NCI-H2029 (cell line): ENCODE data around the gene TIMM8A.
"Not testable (repeated sequence)": the region's sequence is repeated elsewhere in the genome, so short reads cannot be mapped to it uniquely, and the experiment has no call there.

Source experiments
- DNase-seq: peaks from one replicate; lab custom pipeline; 2025; lab: John Stamatoyannopoulos, UW

Gene TIMM8A

GRCh38 chrX:101359966-101360365 is 11.4 kb upstream of the TIMM8A start:
- DNase-seq = no peak

DNA sequence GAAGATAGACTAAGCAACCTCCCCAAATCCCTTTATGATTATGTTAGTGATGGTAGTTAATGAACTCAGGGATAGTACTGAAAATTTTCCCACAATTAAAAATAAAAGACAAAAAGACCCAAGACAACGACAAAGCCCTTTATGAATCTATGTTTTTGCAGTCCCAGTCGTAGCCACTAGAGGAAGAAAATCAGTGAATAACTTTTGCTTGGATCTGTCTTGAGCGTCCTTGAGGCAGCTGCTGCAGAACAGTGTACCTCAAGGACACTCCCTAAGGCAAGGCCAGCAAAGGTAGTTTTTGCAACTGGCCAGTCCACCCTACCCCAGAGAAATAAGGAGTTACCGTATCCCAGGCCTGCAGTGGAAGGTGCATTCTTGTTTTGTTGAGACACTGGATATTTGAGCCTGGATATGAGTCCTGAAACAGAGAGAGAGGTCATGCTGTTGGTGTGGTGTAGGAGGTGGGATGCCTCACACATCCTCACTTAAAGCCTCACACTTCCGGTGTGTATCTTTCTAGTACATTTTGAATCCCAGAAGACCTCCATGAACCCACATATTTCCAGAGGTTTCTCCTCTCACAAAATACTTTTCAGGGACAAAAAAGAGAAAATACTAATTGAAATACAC is 8.7 kb upstream of the TIMM8A start:
- DNase-seq = no peak

DNA sequence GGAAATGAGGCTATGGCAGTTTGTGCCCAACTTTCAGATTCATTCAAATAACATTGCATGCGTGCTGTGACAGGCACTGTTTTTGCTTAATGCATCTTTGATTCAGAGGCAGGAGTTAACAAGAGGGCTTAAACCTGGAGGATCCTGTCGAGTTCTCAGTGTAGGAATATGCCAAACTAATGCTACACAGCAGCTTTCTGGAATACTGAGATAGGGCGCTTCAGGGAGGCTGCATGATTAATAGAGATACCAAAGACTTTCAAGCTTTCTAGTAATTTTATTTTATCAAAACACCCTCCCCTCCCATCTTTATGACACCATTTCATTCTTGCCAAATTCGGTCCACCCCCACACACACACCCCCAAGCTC is 636 bp upstream of the TIMM8A start:
- no peak for DNase-seq

DNA sequence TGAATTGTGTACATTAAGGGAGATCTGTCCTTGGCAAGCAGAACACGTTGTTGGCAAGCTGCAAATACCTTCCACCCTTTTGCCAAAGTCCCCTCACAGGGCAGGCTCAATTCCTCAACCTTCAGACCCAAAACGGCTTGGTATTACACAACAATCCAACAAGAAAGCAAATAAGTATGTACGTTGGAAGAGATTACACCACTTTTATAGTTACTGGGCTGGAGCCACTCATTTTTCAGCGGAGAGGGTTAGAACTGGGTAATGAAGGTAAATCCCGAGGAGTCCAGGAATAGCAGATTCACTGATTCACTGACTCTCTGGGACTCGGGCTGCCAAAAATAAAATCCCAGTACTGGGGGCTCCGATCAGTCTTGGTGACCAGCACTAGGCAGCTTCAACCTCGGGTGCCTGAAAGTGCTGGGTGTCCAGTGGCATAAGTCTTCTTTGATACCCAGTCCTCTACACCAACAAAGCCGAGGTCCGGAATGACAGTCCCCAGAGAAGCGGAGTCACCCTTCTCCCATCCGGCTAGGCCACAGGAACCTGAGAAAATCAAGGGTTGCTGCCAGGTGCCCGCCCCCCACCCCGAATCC is 587 bp downstream of the TIMM8A start:
- no peak for DNase-seq

- DNase-seq = no peak
Measured at GRCh38 chrX:101337776-101338271, 10.7 kb downstream of the TIMM8A start.

DNA sequence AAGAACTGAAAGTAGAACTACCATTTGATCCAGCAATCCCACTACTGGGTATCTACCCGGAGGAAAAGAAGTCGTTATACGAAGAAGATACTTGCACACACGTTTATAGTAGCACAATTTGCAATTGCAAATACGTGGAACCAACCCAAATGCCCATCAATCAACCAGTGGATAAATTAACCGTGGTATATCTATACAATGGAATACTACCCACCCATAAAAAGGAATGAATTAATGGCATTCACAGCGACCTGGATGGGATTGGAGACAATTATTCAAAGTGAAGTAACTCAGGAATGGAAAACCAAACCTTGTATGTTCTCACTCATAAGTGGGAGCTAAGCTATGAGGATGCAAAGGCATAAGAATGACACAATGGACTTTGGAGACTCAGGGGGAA is 14.2 kb downstream of the TIMM8A start:
- DNase-seq = not testable (repeated sequence)

DNA sequence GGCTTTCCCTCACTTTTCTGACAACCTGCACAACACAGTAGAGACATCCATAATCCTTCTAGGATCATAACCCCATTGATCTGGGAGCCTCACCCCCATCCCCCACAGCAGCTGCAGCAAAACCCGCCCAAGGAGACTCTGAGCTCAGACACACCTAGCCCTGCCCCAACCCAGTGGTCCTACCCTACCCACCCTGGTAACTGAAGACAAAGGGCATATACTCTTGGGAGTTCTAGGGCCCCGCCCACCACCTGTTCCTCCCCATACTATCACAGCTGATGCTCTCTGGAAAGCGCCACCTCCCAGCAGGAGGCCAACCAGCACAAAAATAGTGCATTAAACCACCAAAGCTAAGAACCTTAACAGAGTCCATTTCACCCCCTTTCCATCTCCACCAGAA is 21.9 kb downstream of the TIMM8A start:
- DNase-seq = not testable (repeated sequence)

- DNase-seq = no peak
Measured at GRCh38 chrX:101303790-101304189, 44.8 kb downstream of the TIMM8A start.
